IMR-90 (cell line): Measurements from ENCODE around the gene FIS1. TPM values are rescaled to one million over a fixed set of nuclear protein-coding genes. Genes with fewer than 3 reads are reported as not detected.

Experiments used
- ATAC-seq: fragments of 200-7000 bp; cut with Tn5 transposase; 2 replicates; pipeline ENCODE4 v1.9.1; 2020; ENCODE audit warnings: low read depth, mild to moderate bottlenecking, moderate library complexity
- BruUV-seq: library from RNA; stranded (reverse); fragments of 400-500 nt; replicated peaks from 2 replicates; lab custom pipeline; 2021; lab: Mats Ljungman, UMichigan
- CTCF ChIA-PET: fragments of 300-600 bp; formaldehyde crosslinking; extraction: SDS; loops from one replicate; lab custom pipeline; 2021; ENCODE audit warnings: antibody characterized with exemption; lab: Yijun Ruan, JAX
- POLR2A ChIA-PET: fragments of 300-600 bp; sonication (Branson Sonifier 250); formaldehyde crosslinking; loops from one replicate; lab custom pipeline; 2022; ENCODE audit warnings: antibody characterized with exemption; ENCODE audit not compliant: unreplicated experiment; lab: Charles Lee
- DNase-seq: peaks from one replicate; pipeline ENCODE4 v3.0.0; 2013
- H2AFZ ChIP-seq: replicated peaks from 2 replicates; pipeline ENCODE3; 2013; ENCODE audit warnings: low read length, mild to moderate bottlenecking; ENCODE audit not compliant: poor library complexity
- H2AK5ac ChIP-seq: 2 replicates; pipeline ENCODE4 v1.6.1; 2013; ENCODE audit warnings: low read depth, low read length, inconsistent platforms
- H2AK9ac ChIP-seq: replicated peaks from 2 replicates; pipeline ENCODE3; 2013; ENCODE audit warnings: mild to moderate bottlenecking, low read depth, low read length, moderate library complexity; ENCODE audit not compliant: poor library complexity
- H2BK120ac ChIP-seq: 2 replicates; pipeline ENCODE4 v1.6.1; 2013; ENCODE audit warnings: low read depth, low read length, inconsistent platforms
- H2BK15ac ChIP-seq: 3 replicates; pipeline ENCODE4 v1.6.1; 2013; ENCODE audit warnings: low read depth, low read length, inconsistent platforms
- H2BK20ac ChIP-seq: 2 replicates; pipeline ENCODE4 v1.6.1; 2013; ENCODE audit warnings: low read depth, mild to moderate bottlenecking, inconsistent platforms, low read length, moderate library complexity
- H2BK5ac ChIP-seq: 2 replicates; pipeline ENCODE4 v1.6.1; 2013; ENCODE audit warnings: mild to moderate bottlenecking, low read depth, low read length, inconsistent platforms; ENCODE audit not compliant: poor library complexity, severe bottlenecking
- H3K14ac ChIP-seq: replicated peaks from 2 replicates; pipeline ENCODE4 v1.6.1; 2013; ENCODE audit warnings: low read depth, low read length, inconsistent platforms
- H3K18ac ChIP-seq: 2 replicates; pipeline ENCODE4 v1.6.1; 2013; ENCODE audit warnings: low read depth, low read length, control low read depth
- H3K23ac ChIP-seq: 2 replicates; pipeline ENCODE4 v1.6.1; 2013; ENCODE audit warnings: low read depth, low read length, inconsistent platforms
- H3K27ac ChIP-seq: 2 replicates; pipeline ENCODE4 v1.5.1; 2013; ENCODE audit warnings: mild to moderate bottlenecking, control low read depth, low read length; ENCODE audit not compliant: insufficient read depth
- H3K27me3 ChIP-seq: 2 replicates; pipeline ENCODE4 v1.6.1; 2013; ENCODE audit warnings: low read length; ENCODE audit not compliant: control insufficient read depth, insufficient read depth
- H3K36me3 ChIP-seq: 2 replicates; pipeline ENCODE4 v1.6.1; 2013; ENCODE audit warnings: low read length, mixed read lengths; ENCODE audit not compliant: control insufficient read depth, insufficient read depth
- H3K4ac ChIP-seq: 2 replicates; pipeline ENCODE4 v1.6.1; 2013; ENCODE audit warnings: low read depth, low read length, inconsistent platforms
- H3K4me1 ChIP-seq: 2 replicates; pipeline ENCODE4 v1.6.1; 2013; ENCODE audit warnings: low read length, mixed read lengths; ENCODE audit not compliant: control insufficient read depth, insufficient read depth
- H3K4me2 ChIP-seq: 2 replicates; pipeline ENCODE4 v1.6.1; 2013; ENCODE audit warnings: low read depth, mild to moderate bottlenecking, control low read depth, low read length, moderate library complexity
- H3K4me3 ChIP-seq: 2 replicates; pipeline ENCODE4 v1.5.1; 2013; ENCODE audit warnings: low read depth, mild to moderate bottlenecking, control low read depth, low read length, moderate library complexity; ENCODE audit not compliant: insufficient read depth
- H3K56ac ChIP-seq: 2 replicates; pipeline ENCODE4 v1.6.1; 2013; ENCODE audit warnings: low read length, inconsistent platforms; ENCODE audit not compliant: insufficient read depth; ENCODE audit errors: extremely low read depth
- H3K79me1 ChIP-seq, 2 experiments: 2 replicates each; pipeline ENCODE4 v1.6.1; 2013; ENCODE audit warnings: low read length in 2 of 2, inconsistent platforms in 1 of 2, low read depth in 1 of 2
- H3K9ac ChIP-seq: 2 replicates; pipeline ENCODE4 v1.6.1; 2013; ENCODE audit warnings: low read depth, low read length, control low read depth
- H3K9me1 ChIP-seq: 2 replicates; pipeline ENCODE4 v1.6.1; 2013; ENCODE audit warnings: low read length, inconsistent platforms; ENCODE audit not compliant: insufficient read depth
- H3K9me3 ChIP-seq: 2 replicates; pipeline ENCODE4 v1.6.1; 2013; ENCODE audit warnings: low read length; ENCODE audit not compliant: control insufficient read depth, insufficient read depth
- H4K20me1 ChIP-seq: 2 replicates; pipeline ENCODE4 v1.6.1; 2013; ENCODE audit warnings: low read length, inconsistent platforms; ENCODE audit not compliant: insufficient read depth
- H4K5ac ChIP-seq: 2 replicates; pipeline ENCODE4 v1.6.1; 2013; ENCODE audit warnings: mild to moderate bottlenecking, low read depth, low read length, control low read depth
- H4K8ac ChIP-seq, 2 experiments: 2 replicates each; pipeline ENCODE4 v1.6.1; 2013; ENCODE audit warnings: low read depth in 2 of 2, low read length in 2 of 2, control low read depth in 1 of 2, inconsistent platforms in 1 of 2
- H4K91ac ChIP-seq: 2 replicates; pipeline ENCODE4 v1.6.1; 2013; ENCODE audit warnings: low read depth, low read length, inconsistent platforms; ENCODE audit not compliant: insufficient read depth
- BHLHE40 ChIP-seq: fragments of 150-350 bp; IDR thresholded peaks from 2 replicates; pipeline ENCODE4 v1.6.1; 2016; ENCODE audit warnings: mild to moderate bottlenecking, low read depth, low read length
- CEBPB ChIP-seq: IDR thresholded peaks from 2 replicates; pipeline ENCODE4 v1.6.1; 2012; ENCODE audit warnings: low read depth, low read length, improper control_type of control experiment
- CHD1 ChIP-seq: IDR thresholded peaks from 2 replicates; pipeline ENCODE4 v1.6.1; 2012; ENCODE audit warnings: low read depth, low read length, improper control_type of control experiment
- CTCF ChIP-seq: conservative IDR thresholded peaks from 2 replicates; pipeline ENCODE4 v1.5.1; 2012; ENCODE audit warnings: mild to moderate bottlenecking, low read depth, low read length, improper control_type of control experiment
- ELK1 ChIP-seq: fragments of 150-350 bp; IDR thresholded peaks from 2 replicates; pipeline ENCODE4 v1.6.1; 2016; ENCODE audit warnings: low read depth, mild to moderate bottlenecking, low read length, moderate library complexity, borderline replicate concordance
- FOS ChIP-seq: fragments of 150-350 bp; IDR thresholded peaks from 2 replicates; pipeline ENCODE4 v1.6.1; 2016; ENCODE audit warnings: low read depth, low read length
- MAFK ChIP-seq: IDR thresholded peaks from 2 replicates; pipeline ENCODE4 v1.6.1; 2012; ENCODE audit warnings: low read depth, low read length, improper control_type of control experiment
- MAZ ChIP-seq: IDR thresholded peaks from 2 replicates; pipeline ENCODE4 v1.6.1; 2012; ENCODE audit warnings: low read depth, mild to moderate bottlenecking, low read length, improper control_type of control experiment, moderate library complexity, borderline replicate concordance
- MXI1 ChIP-seq: IDR thresholded peaks from 2 replicates; pipeline ENCODE4 v1.6.1; 2012; ENCODE audit warnings: low read depth, mild to moderate bottlenecking, low read length, moderate library complexity, borderline replicate concordance
- NFE2L2 ChIP-seq: fragments of 150-350 bp; IDR thresholded peaks from 2 replicates; pipeline ENCODE4 v1.6.1; 2016; ENCODE audit warnings: low read depth, mild to moderate bottlenecking, low read length
- POLR2A ChIP-seq: IDR thresholded peaks from 2 replicates; pipeline ENCODE4 v1.6.1; 2012; ENCODE audit warnings: mild to moderate bottlenecking, low read depth, low read length
- RAD21 ChIP-seq: IDR thresholded peaks from 2 replicates; pipeline ENCODE4 v1.6.1; 2012; ENCODE audit warnings: low read length, improper control_type of control experiment
- RCOR1 ChIP-seq: IDR thresholded peaks from 2 replicates; pipeline ENCODE4 v1.6.1; 2012; ENCODE audit warnings: mild to moderate bottlenecking, low read length, improper control_type of control experiment; ENCODE audit not compliant: insufficient replicate concordance
- RFX5 ChIP-seq: IDR thresholded peaks from 2 replicates; pipeline ENCODE4 v1.8.0; 2012; ENCODE audit warnings: low read depth, mild to moderate bottlenecking, low read length, moderate library complexity
- SMC3 ChIP-seq: fragments of 150-350 bp; IDR thresholded peaks from 2 replicates; pipeline ENCODE4 v1.6.1; 2016; ENCODE audit warnings: low read depth, mild to moderate bottlenecking, antibody characterized with exemption, low read length, moderate library complexity
- USF2 ChIP-seq: fragments of 150-350 bp; IDR thresholded peaks from 2 replicates; pipeline ENCODE4 v1.6.1; 2017; ENCODE audit warnings: mild to moderate bottlenecking, antibody characterized with exemption, low read length, low read depth
- WGBS, 2 experiments: methylation state at CpG; one replicate each; pipeline versions ENCODE4 v1.1.5 to v1.1.7; 2013; ENCODE audit warnings: missing lambda C conversion rate in 2 of 2; ENCODE audit not compliant: insufficient read length in 1 of 2; ENCODE audit errors: extremely low coverage in 2 of 2; 5-methylcytosine and 5-hydroxymethylcytosine counted together
- dilution Hi-C: fragments of 300-500 bp; cut with HindIII; formaldehyde crosslinking; loops from one replicate; pipeline ENCODE4 v1.14.3; 2018; ENCODE audit warnings: low sequenced_read_pairs; ENCODE audit not compliant: unreplicated experiment
- in situ Hi-C: fragments of 300-500 bp; cut with MboI; formaldehyde crosslinking; loops from 3 replicates; pipeline ENCODE4 v1.14.3; 2019; ENCODE audit warnings: low sequenced_read_pairs, inconsistent platforms, mixed read lengths
- intact Hi-C: fragments of 100-400 bp; cut with micrococcal nuclease; formaldehyde crosslinking; loops from 2 replicates; pipeline ENCODE4 v1.10.0; 2022
- polyA plus RNA-seq, 3 experiments: library from polyadenylated mRNA; depleted of rRNA; stranded (reverse); fragments of >200 nt; gene quantifications; 2 replicates each; pipeline ENCODE4 v1.2.3, GENCODE V29; 2012; ENCODE audit warnings: low replicate concordance in 1 of 3
- total RNA-seq: library from RNA; depleted of rRNA; stranded (reverse); fragments of >200 nt; gene quantifications from 2 replicates; pipeline ENCODE4 v1.2.3, GENCODE V29; 2012

FIS1 gene
- total and polyA plus RNA-seq, 2 of the 4 experiments (the other 2 are of a cell fraction) = 293 to 489 TPM

- Histone ChIP-seq H2BK120ac (no peak overlapping the region), H3K14ac (no peak overlapping the region), H3K36me3 (no peaks in the 10 kb centered on the region), H4K8ac (no peak overlapping the region), H4K5ac (no peak overlapping the region), H3K56ac (no peak overlapping the region), H2BK15ac (no peak overlapping the region), H2AK9ac (no peak overlapping the region), H3K4me1 (no peaks in the 10 kb centered on the region), H3K79me1 (no peaks in the 10 kb centered on the region), H3K23ac (no peak overlapping the region), H2AK5ac (no peak overlapping the region), H3K27me3 (peaks cover 24% of the 10 kb centered on the region), H4K91ac (no peak overlapping the region), H3K4me3 (no peak overlapping the region), H3K9ac (no peak overlapping the region), H3K9me3 (no peaks in the 10 kb centered on the region), H3K4ac (no peak overlapping the region), H3K9me1 (no peaks in the 10 kb centered on the region), H3K4me2 (no peak overlapping the region), H2AFZ (no peak overlapping the region), H3K27ac (no peak overlapping the region), H2BK20ac (no peak overlapping the region), H4K20me1 (no peaks in the 10 kb centered on the region), H2BK5ac (no peak overlapping the region), H3K18ac (no peak overlapping the region)
- dilution Hi-C loops (no loop called here), intact Hi-C loops (no loop called here), in situ Hi-C loops (no loop called here)
- ChIA-PET CTCF (interaction anchor here (0.6 kb wide), 1 partner anchor 10 kb away, joined by 3 read pairs; no protein-coding TSS in a partner anchor), POLR2A (no interaction called here)
- BruUV-seq = no TSS peak
- DNase-seq (no peak), ATAC-seq (no peak)
- no CpG with 5 or more reads among the region's 4 CpGs for WGBS, 2 experiments
- TF ChIP-seq RCOR1 (no peak), CHD1 (no peak), SMC3 (no peak), CEBPB (no peak), RAD21 (no peak), USF2 (no peak), MXI1 (no peak), MAZ (no peak), BHLHE40 (no peak), RFX5 (no peak), FOS (no peak), ELK1 (no peak), MAFK (no peak), CTCF (no peak), NFE2L2 (no peak), POLR2A (no peak)
Observed at GRCh38 chr7:101273206-101273605, 28.3 kb upstream of the FIS1 start.
